HG03575 (cell line): ENCODE results near the gene TMEM185B.

Experiments
- ATAC-seq: cut with Tn5 transposase; IDR thresholded peaks from one replicate; pipeline ENCODE4 v1.9.1; 2021; ENCODE audit not compliant: unreplicated experiment, insufficient number of reproducible peaks, low FRiP score; ENCODE audit errors: extremely low read depth

TMEM185B gene

DNA sequence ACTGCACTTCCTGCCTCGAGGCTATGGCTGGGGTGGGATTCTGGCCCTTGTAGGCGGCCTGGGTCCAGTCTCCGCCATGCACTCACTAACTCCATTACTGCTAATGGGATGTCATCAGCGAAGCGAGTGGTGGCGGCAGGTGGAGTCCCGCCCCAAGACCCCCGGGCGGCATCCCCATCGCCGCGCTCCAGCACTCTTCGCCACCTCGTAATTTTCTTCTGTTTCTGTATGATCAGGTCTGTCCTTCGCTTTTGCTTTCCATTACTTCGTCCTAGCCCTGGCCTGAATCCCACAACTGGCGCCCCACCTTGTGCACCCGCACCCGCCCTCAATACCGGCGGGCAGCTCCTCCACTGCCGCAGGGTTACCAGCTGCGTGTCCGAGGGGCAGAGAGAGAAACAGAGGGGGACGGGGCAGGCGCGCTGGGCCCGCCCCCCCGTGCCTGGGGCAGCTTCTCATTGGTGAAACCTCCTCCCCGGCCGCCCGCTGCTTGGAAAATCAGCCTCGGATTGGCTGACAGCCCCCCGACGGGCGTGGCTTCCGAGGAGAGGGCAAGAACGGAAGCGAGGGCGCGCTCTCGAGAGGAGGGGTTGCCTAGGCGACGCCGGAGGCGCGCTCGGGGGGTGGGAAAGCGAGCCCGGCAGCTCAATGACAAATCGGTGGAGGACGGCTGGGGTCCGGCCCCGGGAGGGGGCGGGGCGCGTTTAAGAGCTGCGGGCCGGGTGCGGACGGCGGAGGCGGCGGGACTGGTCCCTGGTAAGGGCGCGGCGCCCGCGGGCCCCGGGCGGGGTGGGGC lies 29.2 kb upstream of the TMEM185B start, which contains the start of gene RALB:
TSS of gene RALB (plus strand) at position 628 of the 796 bp plus-strand sequence. CDS start 25,813 bp downstream, outside the sequence.
- ATAC-seq = peak; percentile 79

DNA sequence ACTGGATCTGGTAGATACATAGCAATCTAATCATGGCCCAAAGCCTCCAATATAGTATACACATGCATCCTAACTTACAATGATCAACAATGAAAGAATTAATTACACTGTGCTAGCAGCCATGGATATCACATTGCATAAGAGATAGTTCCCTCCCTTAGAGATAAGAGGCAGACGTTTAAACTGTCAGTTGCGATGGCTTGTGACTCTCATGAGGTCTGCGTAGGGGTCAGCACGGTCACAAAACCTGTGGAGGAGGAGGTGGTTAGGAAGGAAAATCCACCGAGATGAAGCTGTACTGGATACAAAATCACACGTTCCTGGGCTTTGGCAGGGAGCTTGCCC lies 28.7 kb upstream of the TMEM185B start:
- ATAC-seq = no peak

DNA sequence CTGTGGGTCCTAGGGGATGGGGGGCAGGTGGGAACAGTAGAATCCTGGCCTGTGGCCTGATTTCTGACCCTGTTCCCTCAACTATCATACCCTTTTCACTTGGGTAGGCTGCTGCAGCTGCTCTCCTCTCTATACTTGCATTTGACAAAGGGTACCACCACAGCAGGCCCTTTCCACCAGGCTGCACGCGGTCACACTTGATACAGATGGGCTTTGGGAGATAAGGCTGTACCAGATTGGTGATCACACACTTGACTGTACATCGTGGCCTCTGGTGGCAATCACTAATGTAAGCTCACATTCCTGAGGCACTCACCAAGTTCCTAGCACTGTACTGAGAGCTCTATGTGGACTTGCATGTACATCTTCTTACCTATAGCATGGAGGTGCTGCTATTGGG lies 27.9 kb upstream of the TMEM185B start:
- ATAC-seq = no peak

DNA sequence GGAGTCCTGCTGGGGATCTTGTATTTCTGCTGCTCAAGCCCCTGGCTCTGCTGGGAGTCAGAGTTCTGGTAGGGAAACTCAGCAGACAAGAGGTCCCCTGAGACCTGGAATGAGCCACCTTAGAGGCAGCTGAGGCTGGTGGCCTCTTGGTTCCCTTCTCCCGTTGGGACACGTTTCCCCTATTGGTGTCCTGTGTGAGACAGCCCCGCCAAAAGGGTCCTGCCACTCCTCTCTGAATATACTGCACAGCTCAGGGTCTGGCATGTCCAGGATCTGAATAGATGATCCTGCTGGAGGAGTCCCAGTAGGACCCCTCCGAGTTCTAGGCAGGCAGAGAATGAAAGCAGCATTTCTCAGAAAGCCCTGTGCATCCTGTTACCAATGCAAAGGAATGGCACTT lies 27.4 kb upstream of the TMEM185B start:
- no peak for ATAC-seq

DNA sequence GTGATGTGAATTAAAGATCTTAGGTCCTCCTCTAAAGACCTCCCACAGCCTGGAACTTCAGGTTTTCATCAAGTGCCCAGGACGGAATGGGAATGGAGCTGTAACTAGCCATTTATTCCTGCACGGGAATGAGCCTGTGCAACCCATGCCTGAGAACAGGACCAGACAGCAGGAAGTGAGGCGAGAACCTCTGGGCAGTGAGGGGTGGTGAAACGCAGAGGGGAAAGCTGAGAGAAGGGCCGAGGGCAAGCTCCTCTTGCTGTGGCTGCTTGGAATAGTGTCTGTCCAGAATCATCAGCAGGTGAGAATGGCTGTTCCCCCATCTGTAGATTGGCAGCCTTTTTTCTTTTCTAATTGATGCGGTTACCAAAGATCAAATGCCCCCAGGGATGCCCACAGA lies 24.7 kb upstream of the TMEM185B start:
- no peak for ATAC-seq

- ATAC-seq = no peak
Measured at GRCh38 chr2:120246546-120247300, 23.5 kb upstream of the TMEM185B start.

GRCh38 chr2:120245520-120246332 lies 22.5 kb upstream of the TMEM185B start:
- ATAC-seq = no peak

DNA sequence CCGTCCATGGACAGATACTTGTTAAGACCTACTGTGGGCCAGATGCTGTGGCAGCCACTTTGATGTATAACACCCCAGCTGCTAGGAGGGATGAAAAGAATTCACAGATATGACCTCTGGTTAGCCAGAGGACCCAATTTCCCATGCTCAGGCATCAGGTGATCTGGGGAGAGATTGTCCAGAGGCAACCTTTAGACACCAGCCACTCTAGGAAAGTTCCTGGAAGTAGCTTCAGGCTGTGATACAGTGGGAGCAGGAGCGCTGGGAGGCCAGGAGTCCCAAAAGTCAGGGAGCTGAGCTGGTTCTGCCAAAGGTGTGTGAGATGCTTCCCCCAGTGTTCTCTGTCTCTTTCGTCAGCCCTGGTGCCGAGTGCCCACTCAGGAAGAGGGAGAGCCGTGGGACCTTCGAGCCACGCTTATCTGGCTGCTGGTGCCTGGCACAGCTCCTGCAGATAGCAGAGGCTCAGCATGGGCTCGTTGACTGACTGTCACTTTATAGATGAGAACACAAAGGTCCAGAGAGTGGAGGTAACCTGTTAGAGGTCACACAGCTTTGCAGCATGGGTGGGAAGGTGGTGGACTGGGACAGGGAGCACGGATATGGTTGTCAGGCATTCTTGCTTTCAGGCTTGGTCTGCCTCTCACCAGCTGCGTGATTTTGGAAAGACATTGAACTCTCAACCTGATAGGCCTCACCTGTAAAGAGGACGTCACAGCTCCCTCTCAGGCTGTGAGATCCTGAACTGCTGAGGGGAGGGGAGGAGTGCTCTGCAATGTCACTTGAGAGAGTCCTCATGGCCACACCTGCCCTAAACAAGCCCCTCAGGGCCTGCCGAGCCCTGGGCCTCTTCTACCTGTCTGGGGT lies 21.7 kb upstream of the TMEM185B start:
- no peak for ATAC-seq

GRCh38 chr2:120243875-120244553 lies 20.8 kb upstream of the TMEM185B start:
- no peak for ATAC-seq

DNA sequence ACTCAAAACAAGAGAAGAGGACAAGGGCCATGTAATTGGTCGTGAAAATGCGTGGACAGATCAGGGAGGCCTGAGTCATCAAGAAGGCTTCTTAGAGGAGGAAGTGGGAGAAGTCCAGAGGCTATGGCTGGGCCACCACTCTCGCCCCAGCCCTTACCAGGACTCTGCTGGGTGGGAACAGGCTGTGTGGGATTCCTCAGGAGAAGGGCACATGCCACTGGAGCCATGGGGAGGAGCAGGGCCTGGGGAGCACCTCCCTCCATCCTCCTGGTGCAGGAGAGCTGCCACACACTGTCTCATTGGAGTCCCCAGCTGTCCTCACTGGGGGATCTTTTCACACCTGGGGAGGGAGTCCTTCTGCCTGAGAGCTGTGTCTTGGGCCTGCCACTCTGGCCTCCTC lies 20.0 kb upstream of the TMEM185B start:
- no peak for ATAC-seq

GRCh38 chr2:120241684-120242083 lies 18.5 kb upstream of the TMEM185B start:
- no peak for ATAC-seq

DNA sequence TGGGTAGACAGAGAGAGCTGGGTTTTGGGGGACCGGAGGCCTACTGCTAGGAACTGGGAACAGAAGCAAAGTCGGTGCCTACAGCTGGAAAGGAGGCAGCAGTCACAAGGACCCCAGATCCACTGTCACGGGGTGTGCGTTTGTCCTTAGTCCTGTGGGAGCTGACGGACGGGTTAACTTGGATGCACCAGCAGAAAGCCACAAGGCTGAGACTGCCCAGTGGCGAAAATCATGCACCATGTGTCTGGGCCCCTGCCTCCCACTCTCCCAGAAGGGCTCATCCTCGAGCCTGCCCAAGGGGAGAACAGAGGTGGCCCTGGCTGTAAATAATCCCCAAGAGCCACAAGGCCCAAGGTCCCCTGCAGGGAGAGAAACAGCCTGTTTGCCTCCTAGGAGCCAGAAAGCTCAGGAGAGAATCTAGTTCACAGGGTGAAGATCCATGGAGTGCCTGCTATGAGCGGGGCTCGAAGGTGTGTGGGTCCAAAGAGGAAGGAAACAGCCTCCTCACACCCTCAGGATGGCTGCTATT lies 17.8 kb upstream of the TMEM185B start:
- ATAC-seq = no peak

GRCh38 chr2:120239488-120240287 lies 16.5 kb upstream of the TMEM185B start:
- ATAC-seq = no peak

- no peak for ATAC-seq
Measured at GRCh38 chr2:120238728-120239487, 15.7 kb upstream of the TMEM185B start.

GRCh38 chr2:120237491-120237902 lies 14.3 kb upstream of the TMEM185B start:
- ATAC-seq = no peak

DNA sequence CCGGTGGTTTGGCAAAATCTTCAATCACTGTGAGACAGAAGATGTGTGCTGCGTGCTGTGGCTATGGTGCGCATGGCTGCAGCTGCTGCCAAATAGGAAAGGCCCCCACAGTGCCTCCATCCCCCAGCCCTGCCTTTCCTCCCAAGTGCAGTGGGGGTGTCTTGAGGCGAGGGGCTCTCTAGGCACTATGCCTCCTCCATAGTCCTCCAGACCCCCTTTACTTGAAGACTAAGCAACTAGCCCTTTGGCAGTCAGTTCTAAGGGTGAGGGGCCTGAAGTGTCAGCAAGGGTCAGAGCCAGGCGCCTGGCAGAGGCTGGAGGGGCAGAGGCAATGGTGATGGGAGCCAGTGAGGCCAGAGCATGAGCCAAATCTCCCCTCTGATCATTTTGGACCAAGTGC lies 13.6 kb upstream of the TMEM185B start:
- ATAC-seq = no peak

- no peak for ATAC-seq
Measured at GRCh38 chr2:120236316-120236715, 13.1 kb upstream of the TMEM185B start.
